ENCODE results near the gene PLGLB1.
"Not testable (repeated sequence)": the region's sequence is repeated elsewhere in the genome, so short reads cannot be mapped to it uniquely, and the experiment has no call there.

The PLGLB1 gene

GRCh38 chr2:87023988-87024615 lies 2.5 kb upstream of the PLGLB1 start:
- H3K27me3 ChIP-seq (ENCODE audit: control insufficient read depth, insufficient read depth, low read length); H3K9me3 ChIP-seq (ENCODE audit: control insufficient read depth, insufficient read depth, low read depth, low read length); H3K9ac ChIP-seq (ENCODE audit: low read length); H3K36me3 ChIP-seq (ENCODE audit: control insufficient read depth, insufficient read depth, low read length); H3K27ac ChIP-seq (ENCODE audit: low read depth, low read length); H3K4me1 ChIP-seq (ENCODE audit: control insufficient read depth, insufficient read depth, low read length); H3K4me3 ChIP-seq (ENCODE audit: low read depth, low read length): not testable (repeated sequence)

GRCh38 chr2:87021043-87021442 lies 601 bp downstream of the PLGLB1 start:
- H3K9ac ChIP-seq (ENCODE audit: low read length); H3K27me3 ChIP-seq (ENCODE audit: control insufficient read depth, insufficient read depth, low read length); H3K36me3 ChIP-seq (ENCODE audit: control insufficient read depth, insufficient read depth, low read length); H3K9me3 ChIP-seq (ENCODE audit: control insufficient read depth, insufficient read depth, low read depth, low read length); H3K27ac ChIP-seq (ENCODE audit: low read depth, low read length); H3K4me3 ChIP-seq (ENCODE audit: low read depth, low read length); H3K4me1 ChIP-seq (ENCODE audit: control insufficient read depth, insufficient read depth, low read length): not testable (repeated sequence)

DNA sequence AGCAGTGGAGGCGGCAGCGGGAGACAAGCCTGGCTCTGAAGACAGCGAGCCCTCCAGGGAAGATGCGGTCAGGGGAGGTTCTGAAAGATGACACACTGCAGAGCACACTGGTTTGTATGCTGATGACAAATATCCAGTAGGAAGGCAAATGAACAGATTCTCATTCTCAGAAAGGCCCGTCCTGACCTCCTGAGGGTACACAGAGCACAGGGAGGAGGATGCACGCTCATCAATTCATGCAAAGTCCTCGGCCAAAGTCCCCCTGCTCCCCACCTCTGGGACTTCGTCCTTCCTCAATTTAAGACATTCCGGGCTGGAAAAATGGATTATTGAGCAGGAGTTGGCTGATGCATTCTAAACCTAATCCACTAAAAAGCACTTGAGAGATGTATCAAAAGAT lies 2.6 kb downstream of the PLGLB1 start:
- H3K9me3 ChIP-seq (ENCODE audit: control insufficient read depth, insufficient read depth, low read depth, low read length); H3K27me3 ChIP-seq (ENCODE audit: control insufficient read depth, insufficient read depth, low read length); H3K9ac ChIP-seq (ENCODE audit: low read length); H3K27ac ChIP-seq (ENCODE audit: low read depth, low read length); H3K4me1 ChIP-seq (ENCODE audit: control insufficient read depth, insufficient read depth, low read length); H3K4me3 ChIP-seq (ENCODE audit: low read depth, low read length); H3K36me3 ChIP-seq (ENCODE audit: control insufficient read depth, insufficient read depth, low read length): not testable (repeated sequence)

- H3K9ac ChIP-seq (ENCODE audit: low read length); H3K4me3 ChIP-seq (ENCODE audit: low read depth, low read length); H3K27ac ChIP-seq (ENCODE audit: low read depth, low read length); H3K4me1 ChIP-seq (ENCODE audit: control insufficient read depth, insufficient read depth, low read length); H3K9me3 ChIP-seq (ENCODE audit: control insufficient read depth, insufficient read depth, low read depth, low read length); H3K36me3 ChIP-seq (ENCODE audit: control insufficient read depth, insufficient read depth, low read length); H3K27me3 ChIP-seq (ENCODE audit: control insufficient read depth, insufficient read depth, low read length): not testable (repeated sequence)
These were observed 7.0 kb downstream of the PLGLB1 start for GRCh38 chr2:87014489-87015169.

GRCh38 chr2:87004398-87004797 lies 17.2 kb downstream of the PLGLB1 start:
- not testable (repeated sequence) for H3K27me3 ChIP-seq (ENCODE audit: control insufficient read depth, insufficient read depth, low read length); H3K9me3 ChIP-seq (ENCODE audit: control insufficient read depth, insufficient read depth, low read depth, low read length); H3K9ac ChIP-seq (ENCODE audit: low read length); H3K36me3 ChIP-seq (ENCODE audit: control insufficient read depth, insufficient read depth, low read length); H3K27ac ChIP-seq (ENCODE audit: low read depth, low read length); H3K4me3 ChIP-seq (ENCODE audit: low read depth, low read length); H3K4me1 ChIP-seq (ENCODE audit: control insufficient read depth, insufficient read depth, low read length)

Measured in HUES6 (cell line).